Measurements from ENCODE around the gene STOML1.
"Not testable (repeated sequence)": the region's sequence is repeated elsewhere in the genome, so short reads cannot be mapped to it uniquely, and the experiment has no call there.

Gene STOML1

GRCh38 chr15:73962433-73962832 lies 29.7 kb downstream of the STOML1 start:
- DNase-seq (ENCODE audit: low read depth) = no peak
- no peak overlapping the region for H3K4me3 ChIP-seq (ENCODE audit: low read depth, low read length)
- no peak for TF ChIP-seq CTCF (IDR thresholded peaks at IDR 0.05; ENCODE audit: insufficient read depth, low read depth, low read length, missing control alignments)

- H3K4me3 ChIP-seq (ENCODE audit: low read depth, low read length); DNase-seq (ENCODE audit: low read depth): not testable (repeated sequence)
Measured at GRCh38 chr15:73960472-73961070, 31.5 kb downstream of the STOML1 start.

GRCh38 chr15:73959801-73960200 lies 32.3 kb downstream of the STOML1 start:
- no peak for DNase-seq (ENCODE audit: low read depth)
- no peak for TF ChIP-seq CTCF (IDR thresholded peaks at IDR 0.05; ENCODE audit: insufficient read depth, low read depth, low read length, missing control alignments)
- H3K4me3 ChIP-seq (ENCODE audit: low read depth, low read length) = no peak overlapping the region

- peak; percentile 35 for DNase-seq (ENCODE audit: low read depth)
- H3K4me3 ChIP-seq (ENCODE audit: low read depth, low read length) = no peak overlapping the region
- TF ChIP-seq CTCF (IDR thresholded peaks at IDR 0.05; ENCODE audit: insufficient read depth, low read depth, low read length, missing control alignments) = no peak
Measured at GRCh38 chr15:73959012-73959581, 33.0 kb downstream of the STOML1 start.

GRCh38 chr15:73957785-73958184 lies 34.3 kb downstream of the STOML1 start:
- no peak for TF ChIP-seq CTCF (IDR thresholded peaks at IDR 0.05; ENCODE audit: insufficient read depth, low read depth, low read length, missing control alignments)
- no peak for DNase-seq (ENCODE audit: low read depth)
- H3K4me3 ChIP-seq (ENCODE audit: low read depth, low read length) = no peak overlapping the region

GRCh38 chr15:73957276-73957675 lies 34.8 kb downstream of the STOML1 start:
- no peak for TF ChIP-seq CTCF (IDR thresholded peaks at IDR 0.05; ENCODE audit: insufficient read depth, low read depth, low read length, missing control alignments)
- H3K4me3 ChIP-seq (ENCODE audit: low read depth, low read length) = no peak overlapping the region
- no peak for DNase-seq (ENCODE audit: low read depth)

- no peak overlapping the region for H3K4me3 ChIP-seq (ENCODE audit: low read depth, low read length)
- no peak for TF ChIP-seq CTCF (IDR thresholded peaks at IDR 0.05; ENCODE audit: insufficient read depth, low read depth, low read length, missing control alignments)
- no peak for DNase-seq (ENCODE audit: low read depth)
Measured at GRCh38 chr15:73956743-73957135, 35.4 kb downstream of the STOML1 start.
